22Rv1 (cell line): ENCODE data around the gene ALDH1L1.
"Not testable (repeated sequence)": the region's sequence is repeated elsewhere in the genome, so short reads cannot be mapped to it uniquely, and the experiment has no call there.

Source experiments
- H3K27ac ChIP-seq: fragments of 450-650 bp; 2 replicates; pipeline ENCODE4 v1.5.1; 2017
- CTCF ChIP-seq: fragments of 450-650 bp; IDR thresholded peaks from 2 replicates; pipeline ENCODE4 v1.5.1; 2017; ENCODE audit warnings: mild to moderate bottlenecking
- ZFX ChIP-seq: fragments of 450-650 bp; IDR thresholded peaks from 2 replicates; pipeline ENCODE4 v1.6.1; 2017; ENCODE audit warnings: antibody characterized with exemption, borderline replicate concordance

ALDH1L1 gene

GRCh38 chr3:126067959-126068358 is 112.4 kb downstream of the ALDH1L1 start:
- H3K27ac ChIP-seq, result no peak overlapping the region
- TF ChIP-seq ZFX, result no peak
- TF ChIP-seq CTCF, result no peak

- not testable (repeated sequence) for H3K27ac ChIP-seq
These were observed 113.7 kb downstream of the ALDH1L1 start for GRCh38 chr3:126066676-126067075.

GRCh38 chr3:126065876-126066275 is 114.5 kb downstream of the ALDH1L1 start:
- no peak for TF ChIP-seq CTCF
- no peak for TF ChIP-seq ZFX

GRCh38 chr3:126064627-126065258 is 115.6 kb downstream of the ALDH1L1 start:
- no peak overlapping the region for H3K27ac ChIP-seq
- TF ChIP-seq CTCF (no peak), ZFX (no peak)

More at GRCh38 chr3:126065876-126066275, 114.5 kb downstream of the ALDH1L1 start:
- no peak overlapping the region for H3K27ac ChIP-seq

GRCh38 chr3:126063358-126063965 is 116.9 kb downstream of the ALDH1L1 start:
- TF ChIP-seq ZFX, result no peak
- TF ChIP-seq CTCF, result no peak
- H3K27ac ChIP-seq, result no peak overlapping the region

GRCh38 chr3:126061301-126062032 is 118.9 kb downstream of the ALDH1L1 start:
- no peak overlapping the region for H3K27ac ChIP-seq
- TF ChIP-seq CTCF (no peak), ZFX (no peak)

- TF ChIP-seq CTCF (no peak), ZFX (no peak)
- no peak overlapping the region for H3K27ac ChIP-seq
These were observed 119.7 kb downstream of the ALDH1L1 start for GRCh38 chr3:126060613-126061145.
